GM21381 (cell line): Measurements from ENCODE around the gene TBC1D8.

Source experiments
- ATAC-seq: cut with Tn5 transposase; IDR thresholded peaks from one replicate; pipeline ENCODE4 v1.9.1; 2021; ENCODE audit warnings: mild to moderate bottlenecking, moderate library complexity; ENCODE audit not compliant: unreplicated experiment

TBC1D8 gene

GRCh38 chr2:101037161-101037755, 113.9 kb downstream of the TBC1D8 start:
- no peak for ATAC-seq

GRCh38 chr2:101036562-101036961, 114.6 kb downstream of the TBC1D8 start:
- no peak for ATAC-seq

GRCh38 chr2:101032084-101032776, 119.0 kb downstream of the TBC1D8 start:
- no peak for ATAC-seq

GRCh38 chr2:101030866-101031554, 120.2 kb downstream of the TBC1D8 start:
- no peak for ATAC-seq

- no peak for ATAC-seq
Measured at GRCh38 chr2:101027852-101028251, 123.3 kb downstream of the TBC1D8 start.

- no peak for ATAC-seq
Measured at GRCh38 chr2:101026923-101027469, 124.2 kb downstream of the TBC1D8 start.

GRCh38 chr2:101026253-101026701, 124.9 kb downstream of the TBC1D8 start:
- no peak for ATAC-seq

- no peak for ATAC-seq
Measured at GRCh38 chr2:101025561-101025960, 125.6 kb downstream of the TBC1D8 start.

- ATAC-seq = no peak
Measured at GRCh38 chr2:101023327-101024107, 127.7 kb downstream of the TBC1D8 start.

GRCh38 chr2:101022221-101022620, 129.0 kb downstream of the TBC1D8 start:
- no peak for ATAC-seq

- no peak for ATAC-seq
Measured at GRCh38 chr2:101018934-101019333, 132.2 kb downstream of the TBC1D8 start.

GRCh38 chr2:101017371-101017770, 133.8 kb downstream of the TBC1D8 start:
- no peak for ATAC-seq

- ATAC-seq = no peak
Measured at GRCh38 chr2:101014264-101014857, 136.8 kb downstream of the TBC1D8 start.

GRCh38 chr2:101012706-101013181, 138.4 kb downstream of the TBC1D8 start:
- no peak for ATAC-seq

- ATAC-seq = peak; percentile 83
Measured at GRCh38 chr2:101012054-101012705, 139.0 kb downstream of the TBC1D8 start.

GRCh38 chr2:101011152-101011551, 140.0 kb downstream of the TBC1D8 start:
- no peak for ATAC-seq

- ATAC-seq = no peak
Measured at GRCh38 chr2:101007415-101008345, 143.5 kb downstream of the TBC1D8 start.

- ATAC-seq = no peak
Measured at GRCh38 chr2:101006065-101006715, 145.0 kb downstream of the TBC1D8 start.
